NCI-H2107 (cell line): ENCODE data around the gene CYP8B1.

Experiments
- DNase-seq: peaks from one replicate; lab custom pipeline; 2025; lab: John Stamatoyannopoulos, UW

Gene CYP8B1

DNA sequence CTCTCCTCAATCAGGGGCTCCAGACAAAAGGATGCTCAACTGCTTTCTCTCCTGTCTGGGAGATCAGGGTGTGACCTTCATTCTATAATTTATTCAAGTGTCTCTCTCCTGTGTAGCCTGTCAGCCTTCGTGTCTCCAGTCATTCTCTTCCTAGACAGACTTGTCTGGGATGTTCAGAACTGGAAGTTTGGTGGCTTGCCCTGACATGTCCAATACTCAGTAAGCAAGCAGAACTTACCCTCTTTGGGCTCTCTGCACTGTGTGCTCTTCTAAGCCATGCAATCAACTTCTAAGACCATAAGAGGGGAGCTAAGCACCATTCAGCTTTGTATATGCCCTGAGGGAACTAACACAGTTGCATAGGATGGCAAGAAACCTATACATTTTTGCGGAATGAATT lies 52.3 kb downstream of the CYP8B1 start:
- DNase-seq, result no peak

DNA sequence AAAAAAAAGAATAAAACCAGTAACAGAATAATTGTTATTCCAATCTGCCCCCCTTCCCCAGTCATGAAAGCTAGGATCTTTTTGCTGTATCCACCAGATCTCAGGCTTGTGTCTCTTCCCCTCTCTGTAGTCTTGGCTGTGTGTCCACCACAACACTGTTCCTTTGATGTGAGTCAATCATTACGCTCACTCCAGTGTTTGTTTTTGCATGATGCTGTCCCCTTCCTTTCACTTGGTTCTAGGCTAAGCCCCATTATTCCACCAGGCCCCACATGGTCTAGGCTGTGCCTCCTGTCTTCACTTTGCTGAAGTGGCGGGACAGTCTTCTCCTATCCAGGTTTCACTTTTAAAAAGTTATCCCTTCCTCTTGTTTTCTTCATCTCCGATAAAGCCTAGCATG lies 52.9 kb downstream of the CYP8B1 start:
- DNase-seq, result no peak
